Endothelial cell of umbilical vein (primary cell): ENCODE measurements around the gene PLEKHO1. TPM values are rescaled to one million over a fixed set of nuclear protein-coding genes. Genes with fewer than 3 reads are reported as not detected.

Source experiments
- BruUV-seq: library from RNA; stranded (reverse); fragments of 400-500 nt; replicated peaks from 2 replicates; lab custom pipeline; 2021; lab: Mats Ljungman, UMichigan
- CTCF ChIA-PET: fragments of 300-600, 350-600 bp; sonication (Branson Sonifier 250); formaldehyde crosslinking; loops from one replicate; lab custom pipeline; 2021; ENCODE audit warnings: antibody characterized with exemption, inconsistent platforms; lab: Charles Lee
- POLR2A ChIA-PET: fragments of 300-600, 350-600 bp; sonication (Branson Sonifier 250); formaldehyde crosslinking; loops from one replicate; lab custom pipeline; 2021; ENCODE audit warnings: antibody characterized with exemption, inconsistent platforms; lab: Charles Lee
- DNase-seq: peaks from one replicate; pipeline ENCODE4 v3.0.0-alpha.2; 2011; ENCODE audit warnings: low read depth, low spot score
- FAIRE-seq: peaks from 2 replicates; lab custom pipeline; 2011; peaks lifted over from hg19 to GRCh38; lab: Jason Lieb, UNC
- H2AFZ ChIP-seq: 2 replicates; pipeline ENCODE4 v1.6.0; 2012; ENCODE audit warnings: low read depth, low read length, control low read depth, inconsistent platforms
- H3K27ac ChIP-seq: 2 replicates; pipeline ENCODE4 v1.5.1; 2011; ENCODE audit warnings: low read depth, mild to moderate bottlenecking, control low read depth, low read length, moderate library complexity; ENCODE audit not compliant: insufficient read depth
- H3K27me3 ChIP-seq, 2 experiments: 2 replicates each; pipeline versions ENCODE4 v1.6.0 to v1.6.1; 2011; ENCODE audit warnings: low read length in 2 of 2, mixed read lengths in 1 of 2; ENCODE audit not compliant: control insufficient read depth in 2 of 2, insufficient read depth in 2 of 2
- H3K36me3 ChIP-seq, 2 experiments: 2 replicates in 1 of 2; 3 replicates in 1 of 2; pipeline ENCODE4 v1.5.1; 2011; ENCODE audit warnings: low read length in 2 of 2, mild to moderate bottlenecking in 1 of 2, moderate library complexity in 1 of 2; ENCODE audit not compliant: control insufficient read depth in 2 of 2, insufficient read depth in 2 of 2; ENCODE audit errors: extremely low read depth in 1 of 2
- H3K4me1 ChIP-seq: 3 replicates; pipeline ENCODE4 v1.5.1; 2011; ENCODE audit warnings: mild to moderate bottlenecking, low read length; ENCODE audit not compliant: control insufficient read depth, insufficient read depth; ENCODE audit errors: extremely low read depth
- H3K4me2 ChIP-seq: 2 replicates; pipeline ENCODE4 v1.6.1; 2011; ENCODE audit warnings: low read length, control low read depth, mixed read lengths; ENCODE audit not compliant: insufficient read depth
- H3K4me3 ChIP-seq, 3 experiments: fragments of 200-600 bp in 1 of 3; sonication (generic), shearing (Covaris generic) in 1 of 3; replicated peaks in 1 of 3; 2 replicates each; pipeline ENCODE4 v1.5.1; 2011 to 2016; ENCODE audit warnings: control low read depth in 3 of 3, low read length in 3 of 3, mild to moderate bottlenecking in 2 of 3, inconsistent platforms in 1 of 3, low read depth in 1 of 3, moderate library complexity in 1 of 3; ENCODE audit not compliant: insufficient read depth in 1 of 3
- H3K79me2 ChIP-seq: 2 replicates; pipeline ENCODE4 v1.6.0; 2012; ENCODE audit warnings: low read length, inconsistent platforms; ENCODE audit not compliant: control insufficient read depth, insufficient read depth
- H3K9ac ChIP-seq: replicated peaks from 2 replicates; pipeline ENCODE3; 2011; ENCODE audit warnings: low read length, control low read depth; ENCODE audit not compliant: insufficient read depth; ENCODE audit errors: extremely low read depth
- H3K9me1 ChIP-seq: replicated peaks from 3 replicates; pipeline ENCODE4 v1.6.0; 2011; ENCODE audit warnings: mild to moderate bottlenecking, low read length; ENCODE audit not compliant: control insufficient read depth, insufficient read depth; ENCODE audit errors: extremely low read depth
- H3K9me3 ChIP-seq: replicated peaks from 2 replicates; pipeline ENCODE4 v1.5.1; 2012; ENCODE audit warnings: low read length, inconsistent platforms; ENCODE audit not compliant: control insufficient read depth, insufficient read depth
- H4K20me1 ChIP-seq: replicated peaks from 2 replicates; pipeline ENCODE3; 2011; ENCODE audit warnings: mild to moderate bottlenecking, low read length; ENCODE audit not compliant: control insufficient read depth, insufficient read depth; ENCODE audit errors: extremely low read depth
- EZH2 ChIP-seq: IDR thresholded peaks from 2 replicates; pipeline ENCODE4 v1.6.1; 2012; ENCODE audit warnings: borderline replicate concordance, low read depth, mild to moderate bottlenecking, moderate library complexity, low read length, inconsistent platforms; ENCODE audit not compliant: severe bottlenecking
- GATA2 ChIP-seq: IDR thresholded peaks from 2 replicates; pipeline ENCODE4 v1.7.0; 2011; ENCODE audit warnings: low read depth, mild to moderate bottlenecking, moderate library complexity, mixed read lengths, low read length; ENCODE audit not compliant: insufficient read length, insufficient read depth
- MAX ChIP-seq: IDR thresholded peaks from 2 replicates; pipeline ENCODE4 v1.6.1; 2011; ENCODE audit not compliant: insufficient read depth, insufficient read length
- MYC ChIP-seq: IDR thresholded peaks from one replicate; pipeline ENCODE4 v1.6.1; 2011; ENCODE audit warnings: mild to moderate bottlenecking, low read depth, low read length
- POLR2AphosphoS5 ChIP-seq: IDR thresholded peaks from 2 replicates; pipeline ENCODE4 v1.6.1; 2012; ENCODE audit warnings: low read depth, mild to moderate bottlenecking, control low read depth, low read length, moderate library complexity; ENCODE audit not compliant: insufficient read depth
- dilution Hi-C: fragments of 300-500 bp; cut with MboI; formaldehyde crosslinking; loops from one replicate; pipeline ENCODE4 v1.15.0; 2019; ENCODE audit warnings: low sequenced_read_pairs; ENCODE audit not compliant: extremely low pct_ligation_motif_present
- intact Hi-C: fragments of 100-400 bp; cut with micrococcal nuclease; formaldehyde crosslinking; loops from one replicate; pipeline ENCODE4 v1.10.0; 2022
- polyA plus RNA-seq, 4 experiments: library from polyadenylated mRNA; depleted of rRNA in 3 of 4; stranded (reverse) in 3 of 4; unstranded in 1 of 4; fragments of >200 nt; gene quantifications; 2 replicates each; pipeline versions ENCODE4 v1.2.1 to v1.2.3, GENCODE V29; 2011 to 2012; ENCODE audit warnings: missing spikeins in 1 of 4
- total RNA-seq: library from RNA; stranded (reverse); gene quantifications from 2 replicates; pipeline ENCODE4 v1.2.3, GENCODE V29; 2021

The PLEKHO1 gene
- total and polyA plus RNA-seq, 2 donors (not counting 3 experiments of a cell fraction or from before 2014, with no cell fraction given), result 59.8 to 101 TPM

DNA sequence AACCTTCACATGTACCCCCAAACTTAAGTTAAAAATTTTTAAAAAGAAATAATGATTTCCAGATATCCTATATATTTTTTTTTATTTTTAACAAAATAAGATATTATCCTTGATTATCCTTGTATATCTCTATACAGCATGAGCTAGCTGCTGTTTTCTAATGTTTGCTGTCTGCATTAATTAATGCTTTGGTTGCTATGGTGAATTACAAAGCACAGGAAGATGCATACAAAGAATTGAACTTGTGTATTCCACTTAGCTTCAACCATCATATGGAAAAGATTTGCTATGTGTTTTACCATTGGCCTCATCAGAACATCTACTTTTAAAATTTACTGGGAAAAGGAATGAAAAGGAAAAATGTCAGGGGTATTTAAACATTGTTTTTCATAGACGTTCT, 46.7 kb upstream of the PLEKHO1 start:
- no peaks in the 10 kb centered on the region for H3K27me3 ChIP-seq
- no peak overlapping the region for H2AFZ ChIP-seq
- dilution Hi-C loops (no loop called here), intact Hi-C loops (no loop called here)
- no peak overlapping the region for H3K4me3 ChIP-seq
- FAIRE-seq, result no peak
- no peaks in the 10 kb centered on the region for H3K79me2 ChIP-seq
- no peaks in the 10 kb centered on the region for H3K9me3 ChIP-seq
- no peak overlapping the region for H3K4me2 ChIP-seq
- DNase-seq, result peak; percentile 24
- no peaks in the 10 kb centered on the region for H3K9me1 ChIP-seq
- no peaks in the 10 kb centered on the region for H4K20me1 ChIP-seq
- no peak overlapping the region for H3K9ac ChIP-seq
- no peaks in the 10 kb centered on the region for H3K4me1 ChIP-seq
- H3K36me3 ChIP-seq, result no peaks in the 10 kb centered on the region
- no peak overlapping the region for H3K27ac ChIP-seq
- TF ChIP-seq POLR2AphosphoS5, result no peak
- TF ChIP-seq EZH2, result no peak
- no peak for TF ChIP-seq GATA2
- TF ChIP-seq MYC, result no peak
- no peak for TF ChIP-seq MAX
- BruUV-seq, result no TSS peak
- ChIA-PET POLR2A (interaction anchor here (0.7 kb wide), 1 partner anchor 13 kb away, joined by 3 read pairs; no protein-coding TSS in a partner anchor), CTCF (interaction anchor here (1.0 to 1.7 kb wide), 3 partner anchors 63 to 84 kb away, joined by 3 to 6 read pairs (median 3); no protein-coding TSS in a partner anchor)

GRCh38 chr1:150106341-150106740, 43.4 kb upstream of the PLEKHO1 start:
- no peaks in the 10 kb centered on the region for H3K79me2 ChIP-seq
- ChIA-PET POLR2A (no interaction called here), CTCF (no interaction called here)
- H3K36me3 ChIP-seq, result no peaks in the 10 kb centered on the region
- H3K27me3 ChIP-seq, result no peaks in the 10 kb centered on the region
- peaks cover 17% of the 10 kb centered on the region for H3K4me1 ChIP-seq
- no peaks in the 10 kb centered on the region for H4K20me1 ChIP-seq
- no peak overlapping the region for H3K27ac ChIP-seq
- no peak overlapping the region for H3K9ac ChIP-seq
- FAIRE-seq (no peak), DNase-seq (no peak)
- no peaks in the 10 kb centered on the region for H3K9me3 ChIP-seq
- H2AFZ ChIP-seq, result no peak overlapping the region
- H3K4me2 ChIP-seq, result no peak overlapping the region
- no peaks in the 10 kb centered on the region for H3K9me1 ChIP-seq
- no peak for TF ChIP-seq EZH2
- H3K4me3 ChIP-seq, result no peak overlapping the region
- no TSS peak for BruUV-seq
- intact Hi-C loops, result no loop called here
- dilution Hi-C loops, result no loop called here
